OCI-LY7 (cell line): ENCODE results near the gene GLRA3.

Experiments used
- CTCF ChIP-seq: fragments of 200-600 bp; sonication (generic); conservative IDR thresholded peaks from 2 replicates; pipeline ENCODE4 v1.5.1; 2014; ENCODE audit warnings: mild to moderate bottlenecking, antibody characterized with exemption, low read length, moderate library complexity, mixed read lengths
- EZH2phosphoT487 ChIP-seq: fragments of 200-600 bp; sonication (generic); IDR thresholded peaks from 2 replicates; pipeline ENCODE4 v1.6.1; 2018; ENCODE audit warnings: low read depth, borderline replicate concordance, mild to moderate bottlenecking, mixed run types, antibody characterized with exemption, low read length, moderate library complexity, mixed read lengths

- TF ChIP-seq CTCF (no peak), EZH2phosphoT487 (no peak)
These were observed 111.9 kb downstream of the GLRA3 start for GRCh38 chr4:174716986-174717770.
